GM21723 (cell line): ENCODE results near the gene OR5M10.
"Not testable (repeated sequence)": the region's sequence is repeated elsewhere in the genome, so short reads cannot be mapped to it uniquely, and the experiment has no call there.

Source experiments
- ATAC-seq: cut with Tn5 transposase; IDR thresholded peaks from one replicate; pipeline ENCODE4 v1.9.1; 2021; ENCODE audit warnings: mild to moderate bottlenecking, moderate library complexity; ENCODE audit not compliant: unreplicated experiment

Gene OR5M10

GRCh38 chr11:56577621-56578020 lies at the start of gene OR5M10:
Gene OR5M10, minus strand, starts transcription at chr11:56577721. Its CDS starts 0 bp downstream, at chr11:56577721.
- ATAC-seq: no peak

DNA sequence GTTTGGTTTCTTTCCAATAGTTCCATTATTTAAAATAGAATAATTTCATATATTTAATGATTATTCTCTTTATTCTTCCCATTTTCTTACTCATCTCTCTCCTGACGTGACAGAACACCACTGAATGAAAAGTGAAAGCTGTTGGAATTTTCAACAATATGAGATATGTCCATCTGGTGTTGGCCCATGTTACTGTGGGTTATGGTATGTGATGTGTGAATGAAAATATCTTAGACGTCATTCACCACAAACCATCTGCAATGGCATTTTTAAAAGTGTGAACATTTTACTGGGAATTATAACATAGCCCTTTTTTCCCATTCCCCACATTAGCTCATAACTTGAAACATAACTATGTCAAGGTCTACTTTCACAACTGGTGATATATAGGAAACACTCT lies 48.4 kb upstream of the OR5M10 start:
- no peak for ATAC-seq

DNA sequence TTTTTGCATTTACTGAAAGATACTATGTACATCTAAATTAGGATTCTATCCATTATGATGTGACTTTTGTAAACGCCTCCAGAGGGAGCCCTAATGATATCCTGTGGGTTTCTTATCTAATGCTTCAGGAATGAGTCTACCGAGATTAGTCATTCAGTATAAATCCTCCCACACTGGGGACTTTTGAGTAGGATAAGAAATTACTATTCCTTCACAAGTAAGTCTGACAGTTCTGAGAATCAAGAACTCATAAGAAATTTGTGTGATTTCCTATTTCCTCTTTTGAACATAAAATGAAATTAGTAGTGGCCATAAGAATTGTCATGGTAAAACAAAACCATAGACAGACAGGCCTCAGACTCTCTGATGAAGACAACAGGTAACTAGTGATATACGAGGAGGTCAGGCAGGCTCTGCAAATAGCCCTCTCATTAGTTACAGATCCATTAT lies 47.2 kb upstream of the OR5M10 start:
- no peak for ATAC-seq

DNA sequence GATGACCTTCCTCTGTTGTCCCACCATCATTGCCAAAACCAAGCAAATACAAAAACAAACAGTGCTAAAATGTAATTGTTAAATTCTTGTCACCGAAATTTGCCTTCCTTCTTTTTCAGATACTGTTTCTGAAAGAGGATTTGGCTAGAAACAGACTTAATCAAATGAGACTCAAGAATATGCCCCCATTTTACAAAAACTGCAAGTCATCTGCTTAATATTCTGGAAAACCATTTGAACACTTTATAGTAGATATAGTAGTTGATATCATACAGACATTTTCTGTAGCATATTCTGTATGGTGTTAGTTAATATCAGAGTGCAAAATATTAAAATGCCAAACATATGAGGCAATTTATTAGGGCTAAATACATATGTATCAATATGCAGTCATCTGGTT lies 33.7 kb upstream of the OR5M10 start:
- ATAC-seq: no peak

GRCh38 chr11:56592088-56592717 lies 14.7 kb upstream of the OR5M10 start:
- not testable (repeated sequence) for ATAC-seq

DNA sequence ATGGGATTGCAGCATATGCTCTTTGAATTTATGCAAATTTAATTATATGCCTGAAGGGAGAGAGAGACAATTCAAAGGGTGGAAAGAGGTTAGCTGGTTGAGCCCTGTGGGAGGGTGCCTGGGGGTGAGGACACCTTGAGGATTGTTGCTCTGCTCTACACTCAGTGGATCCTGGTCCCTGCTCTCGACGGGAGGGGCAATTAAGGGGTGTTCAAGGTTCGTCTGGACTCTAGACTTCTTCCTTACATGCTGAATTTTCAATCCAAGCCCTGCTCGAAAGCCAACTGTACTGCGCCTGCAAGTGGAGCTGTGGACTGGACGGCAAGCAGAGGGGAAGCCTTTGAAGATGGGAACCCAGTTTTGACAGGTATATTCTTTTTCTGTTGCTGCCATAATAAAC lies 18.9 kb downstream of the OR5M10 start:
- ATAC-seq: no peak

DNA sequence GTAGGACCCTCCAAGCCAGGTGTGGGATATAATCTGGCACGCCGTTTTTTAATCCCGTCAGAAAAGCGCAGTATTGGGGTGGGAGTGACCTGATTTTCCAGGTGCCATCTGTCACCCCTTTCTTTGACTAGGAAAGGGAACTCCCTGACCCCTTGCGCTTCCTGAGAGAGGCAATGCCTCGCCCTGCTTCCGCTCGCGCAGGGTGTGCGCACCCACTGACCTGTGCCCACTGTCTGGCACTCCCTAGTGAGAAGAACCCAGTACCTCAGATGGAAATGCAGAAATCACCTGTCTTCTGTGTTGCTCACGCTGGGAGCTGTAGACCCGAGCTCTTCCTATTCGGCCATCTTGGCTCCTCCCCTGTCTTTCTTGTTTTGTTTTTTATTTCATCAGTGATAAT lies 22.8 kb downstream of the OR5M10 start:
- not testable (repeated sequence) for ATAC-seq

GRCh38 chr11:56545531-56545930 lies 32.0 kb downstream of the OR5M10 start:
- no peak for ATAC-seq

DNA sequence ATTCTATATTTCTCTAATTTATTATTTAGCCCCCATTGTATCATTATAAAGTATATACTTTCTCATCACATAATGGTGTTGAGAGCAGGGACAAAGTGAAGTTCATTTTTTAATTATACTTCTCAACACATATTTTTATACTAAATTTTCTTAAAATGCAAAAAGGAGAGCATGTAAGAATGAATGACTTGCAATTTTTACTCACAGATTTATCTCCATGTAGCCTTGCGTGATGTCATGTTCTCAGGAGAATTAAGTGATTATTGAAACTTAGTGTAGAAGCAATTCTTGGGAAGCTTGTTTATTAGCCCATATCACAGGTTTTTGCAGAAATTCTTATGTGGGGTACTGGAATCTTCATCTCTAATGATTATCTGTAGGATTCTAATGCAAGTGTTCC lies 33.8 kb downstream of the OR5M10 start:
- ATAC-seq: no peak

DNA sequence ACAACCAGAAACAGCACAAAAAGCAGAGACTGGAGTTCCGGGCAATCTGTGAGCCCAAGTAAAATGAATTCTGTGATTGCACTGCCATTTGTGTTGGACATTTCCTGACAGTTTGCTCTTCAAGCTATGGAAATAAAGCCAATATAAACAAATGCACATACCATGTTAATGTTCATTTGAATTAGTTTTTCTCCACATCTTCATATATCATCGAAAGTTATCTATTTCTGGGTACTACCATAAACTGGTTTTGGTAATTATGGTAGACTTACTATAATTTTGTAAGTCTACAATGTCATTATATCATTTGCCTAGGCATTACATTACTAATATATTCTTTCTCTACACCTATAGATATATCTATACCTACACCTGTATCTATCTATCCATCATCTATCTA lies 34.4 kb downstream of the OR5M10 start, which contains the start of gene OR5M11:
OR5M11 (minus strand) TSS at position 101 of the 400 bp plus-strand sequence; CDS start at position 101, 0 bp downstream.
- no peak for ATAC-seq

GRCh38 chr11:56533054-56533740 lies 44.3 kb downstream of the OR5M10 start:
- no peak for ATAC-seq

DNA sequence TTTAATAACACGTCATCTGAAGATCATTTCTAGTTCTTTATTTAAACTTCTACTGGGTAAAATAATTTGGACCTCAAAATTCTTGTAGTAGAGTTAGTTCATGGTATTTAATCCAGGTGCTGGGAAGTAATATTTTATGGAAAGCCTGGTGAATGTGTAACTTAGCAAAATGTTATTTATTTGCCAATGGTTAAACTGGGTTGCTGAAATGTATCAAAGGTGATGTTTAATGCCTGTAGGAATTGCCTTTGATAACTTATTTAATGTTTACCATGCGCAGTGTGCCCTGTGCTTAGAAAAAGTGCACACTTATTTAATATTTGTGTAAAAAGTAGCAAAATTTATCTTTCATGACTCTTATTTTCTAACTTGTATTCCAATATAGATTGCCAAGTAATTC lies 45.7 kb downstream of the OR5M10 start:
- ATAC-seq: no peak
